GM23338 (cell line): ENCODE data around the gene ERLEC1.

ENCODE experiments used
- CREB1 ChIP-seq: fragments of 250-450 bp; sonication (Bioruptor Pico); IDR thresholded peaks from 2 replicates; pipeline ENCODE4 v1.5.0; 2020; ENCODE audit warnings: low read depth, mild to moderate bottlenecking, moderate library complexity
- CTCF ChIP-seq, 2 experiments: fragments of 200-600 bp in 1 of 2; sonication (generic) in 1 of 2; conservative IDR thresholded peaks; 2 replicates each; pipeline versions ENCODE4 v1.5.1 to v1.6.1; 2016 to 2017; ENCODE audit warnings: antibody characterized with exemption in 2 of 2, low read depth in 2 of 2, mild to moderate bottlenecking in 2 of 2, moderate library complexity in 1 of 2
- EZH2 ChIP-seq: fragments of 200-600 bp; sonication (generic); IDR thresholded peaks from one replicate; pipeline ENCODE4 v1.8.0; 2017; ENCODE audit warnings: antibody characterized with exemption, mild to moderate bottlenecking, low read depth; ENCODE audit not compliant: unreplicated experiment
- JUNB ChIP-seq: IDR thresholded peaks from one replicate; pipeline ENCODE4 v1.6.1; 2016; ENCODE audit warnings: antibody characterized with exemption; ENCODE audit not compliant: unreplicated experiment
- POLR2AphosphoS5 ChIP-seq: IDR thresholded peaks from 2 replicates; pipeline ENCODE4 v1.6.1; 2016; ENCODE audit warnings: antibody characterized with exemption, low read depth
- ZNF331 ChIP-seq: fragments of 250-450 bp; sonication (Bioruptor Pico); IDR thresholded peaks from 2 replicates; pipeline ENCODE4 v1.5.0; 2020; ENCODE audit warnings: low read depth, mild to moderate bottlenecking, moderate library complexity

GRCh38 chr2:53768242-53768542 is 18.7 kb upstream of the ERLEC1 start:
- TF ChIP-seq CTCF (conservative IDR thresholded peaks at IDR 0.05; ENCODE audit: low read depth in 2 of 2), result no peak
- TF ChIP-seq JUNB, result no peak
- no peak for TF ChIP-seq POLR2AphosphoS5
- TF ChIP-seq EZH2, result no peak
- TF ChIP-seq ZNF331, result no peak
- TF ChIP-seq CREB1, result no peak
